Stimulated activated CD4-positive, alpha-beta T cell treated with anti-CD3 and anti-CD28 coated beads, Interleukin-12 subunit alpha, Interleukin-12 subunit beta, amount 100 ng/mL, for 24 hours (primary cell): Measurements from ENCODE around the gene RIN1.
A peak's percentile ranks its signal among the peaks of the same experiment; 100 is the strongest.
"Not testable (repeated sequence)": the region's sequence is repeated elsewhere in the genome, so short reads cannot be mapped to it uniquely, and the experiment has no call there.

Experiments used
- DNase-seq, 2 experiments: peaks; one replicate each; pipeline ENCODE4 v3.0.0-alpha.2; 2020; ENCODE audit warnings: low read depth in 2 of 2

Gene RIN1

GRCh38 chr11:66360406-66361073 is 24.3 kb upstream of the RIN1 start:
- no peak for DNase-seq

- no peak for DNase-seq
Measured at GRCh38 chr11:66359662-66360087, 23.4 kb upstream of the RIN1 start.

GRCh38 chr11:66350560-66351235 is 14.5 kb upstream of the RIN1 start:
- DNase-seq = not testable (repeated sequence)

GRCh38 chr11:66349084-66349386 is 12.8 kb upstream of the RIN1 start:
- DNase-seq = no peak

GRCh38 chr11:66347425-66348276 is 11.4 kb upstream of the RIN1 start, which contains the start of gene B4GAT1:
TSS of gene B4GAT1 (minus strand) at chr11:66347629. CDS start at chr11:66347545, 84 bp downstream.
- DNase-seq = peak; percentile 82 to 88

- no peak for DNase-seq
Measured at GRCh38 chr11:66346476-66347424, 10.5 kb upstream of the RIN1 start.

GRCh38 chr11:66345316-66345649 is 9.0 kb upstream of the RIN1 start:
- DNase-seq = no peak

GRCh38 chr11:66344550-66345315 is 8.5 kb upstream of the RIN1 start, which contains the start of gene BRMS1:
TSS of gene BRMS1 (minus strand) at chr11:66345104. CDS start at chr11:66342234, 2,870 bp downstream.
- peak; percentile 90 to 97 for DNase-seq

GRCh38 chr11:66343176-66343575 is 6.9 kb upstream of the RIN1 start:
- DNase-seq = no peak

- no peak for DNase-seq
Measured at GRCh38 chr11:66341502-66342126, 5.4 kb upstream of the RIN1 start.

GRCh38 chr11:66340596-66341501 is 4.6 kb upstream of the RIN1 start:
- no peak for DNase-seq

GRCh38 chr11:66339686-66340483 is 3.7 kb upstream of the RIN1 start:
- no peak for DNase-seq

GRCh38 chr11:66339162-66339675 is 3.0 kb upstream of the RIN1 start:
- no peak for DNase-seq

GRCh38 chr11:66338276-66339161 is 2.3 kb upstream of the RIN1 start:
- DNase-seq = no peak

- no peak for DNase-seq
Measured at GRCh38 chr11:66337103-66337899, 1.1 kb upstream of the RIN1 start.

- no peak for DNase-seq
Measured at GRCh38 chr11:66335531-66336233, 552 bp downstream of the RIN1 start.
